CD4-positive, alpha-beta T cell (primary cell): Measurements from ENCODE around the gene TRERF1. TPM values are rescaled to one million over a fixed set of nuclear protein-coding genes. Genes with fewer than 3 reads are reported as not detected.

Experiments
- ATAC-seq: fragments of 200-7000 bp; cut with Tn5 transposase; one replicate; pipeline ENCODE4 v1.10.0; 2022; ENCODE audit warnings: mild to moderate bottlenecking; ENCODE audit not compliant: poor library complexity
- CTCF ChIA-PET: fragments of 350-600 bp; sonication (Branson Sonifier 250); formaldehyde crosslinking; loops from one replicate; lab custom pipeline; 2021; ENCODE audit warnings: antibody characterized with exemption, inconsistent platforms; lab: Charles Lee
- POLR2A ChIA-PET: fragments of 350-600 bp; sonication (Branson Sonifier 250); formaldehyde crosslinking; loops from one replicate; lab custom pipeline; 2021; ENCODE audit warnings: antibody characterized with exemption, inconsistent platforms; lab: Charles Lee
- DNase-seq, 14 experiments: peaks; one replicate each; pipeline ENCODE4 v3.0.0-alpha.2; 2013 to 2020; ENCODE audit warnings: mixed read lengths in 2 of 14
- H3K27ac ChIP-seq, 2 donors: one replicate each; pipeline versions ENCODE4 v1.5.1 to v1.7.0; 2013; ENCODE audit warnings: low read length in 2 of 2, low read depth in 1 of 2, mild to moderate bottlenecking in 1 of 2
- H3K27me3 ChIP-seq, 2 experiments: 1 replicate in 1 of 2; 2 replicates in 1 of 2; pipeline versions ENCODE4 v1.6.1 to v1.7.0; 2013; ENCODE audit warnings: low read length in 2 of 2, control low read depth in 1 of 2, mild to moderate bottlenecking in 1 of 2, moderate library complexity in 1 of 2; ENCODE audit not compliant: insufficient read depth in 2 of 2, control insufficient read depth in 1 of 2
- H3K36me3 ChIP-seq: one replicate; pipeline ENCODE4 v1.6.1; 2013; ENCODE audit warnings: low read length, control low read depth; ENCODE audit not compliant: insufficient read depth
- H3K4me1 ChIP-seq: one replicate; pipeline ENCODE4 v1.6.1; 2013; ENCODE audit warnings: low read length, control low read depth; ENCODE audit not compliant: insufficient read depth
- H3K4me3 ChIP-seq: one replicate; pipeline ENCODE4 v1.5.1; 2013; ENCODE audit warnings: mild to moderate bottlenecking, low read length, moderate library complexity
- H3K9me3 ChIP-seq, 2 experiments: 1 replicate in 1 of 2; 2 replicates in 1 of 2; pipeline versions ENCODE4 v1.6.1 to v1.7.0; 2013; ENCODE audit warnings: low read length in 2 of 2, mild to moderate bottlenecking in 2 of 2, control low read depth in 1 of 2, moderate library complexity in 1 of 2; ENCODE audit not compliant: control insufficient read depth in 1 of 2, insufficient read depth in 1 of 2
- H3K27ac Mint-ChIP-seq: one replicate; pipeline ENCODE4 v1.8.0; 2020; ENCODE audit warnings: mixed read lengths
- H3K27me3 Mint-ChIP-seq: one replicate; pipeline ENCODE4 v1.8.0; 2021; ENCODE audit warnings: mixed read lengths
- H3K36me3 Mint-ChIP-seq: one replicate; pipeline ENCODE4 v1.8.0; 2021; ENCODE audit warnings: low read depth, mixed read lengths
- H3K4me1 Mint-ChIP-seq: one replicate; pipeline ENCODE4 v1.8.0; 2021; ENCODE audit warnings: low read depth, mixed read lengths
- H3K4me3 Mint-ChIP-seq: one replicate; pipeline ENCODE4 v1.8.0; 2020; ENCODE audit warnings: mild to moderate bottlenecking, mixed read lengths
- H3K9me3 Mint-ChIP-seq: one replicate; pipeline ENCODE4 v1.8.0; 2020; ENCODE audit warnings: mixed read lengths
- intact Hi-C, 2 experiments: fragments of 100-400 bp; cut with DNase I in 1 of 2; cut with micrococcal nuclease in 1 of 2; formaldehyde crosslinking; loops; one replicate each; pipeline versions ENCODE4 v1.15.1 to v1.9.0; 2023 to 2025; cut with DNase I, micrococcal nuclease
- total RNA-seq, 174 experiments: library from RNA in 2 of 174; stranded (reverse) in 2 of 174; gene quantifications; one replicate each; pipeline ENCODE4 v1.2.3 and lab custom pipeline; 2021 to 2026
- TF ChIP-seq, protein P1 (sequence below): fragments of 200-600 bp; IDR thresholded peaks from one replicate; pipeline ENCODE4 v1.8.0; 2022; ENCODE audit warnings: antibody characterized with exemption, mild to moderate bottlenecking

The TRERF1 gene
- total RNA-seq, 2 experiments from 2014 or later: 31.0 to 31.7 TPM

DNA sequence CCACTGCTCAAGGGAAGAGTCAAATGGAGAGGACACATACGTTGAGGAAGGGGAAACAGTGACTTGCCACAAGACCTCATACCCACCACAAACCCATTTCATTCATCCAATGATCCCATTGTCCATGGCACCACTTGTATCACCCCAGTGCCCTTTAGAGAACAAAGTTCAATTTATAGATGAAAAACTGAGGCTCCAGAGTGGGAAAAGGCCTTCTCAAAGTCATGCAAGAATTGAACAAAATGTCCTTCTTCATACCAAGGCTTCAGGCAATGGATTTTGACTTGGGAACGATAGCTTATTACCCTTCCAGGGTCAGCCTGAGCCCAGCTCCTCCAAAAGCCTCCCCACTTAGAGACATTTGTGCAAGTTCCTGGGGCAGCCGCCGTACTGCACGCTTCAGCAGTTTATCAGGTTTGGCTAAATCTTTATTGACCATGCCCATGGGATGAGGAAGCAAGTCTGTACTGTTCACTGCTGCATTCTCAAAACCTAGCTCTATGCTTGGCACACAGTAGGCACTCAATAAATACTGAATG lies 186.8 kb downstream of the TRERF1 start:
- peaks cover 14% of the 10 kb centered on the region for H3K4me1 Mint-ChIP-seq
- Histone ChIP-seq H3K4me3 (no peak overlapping the region), H3K9me3 (no peaks in the 10 kb centered on the region), H3K27me3 (no peaks in the 10 kb centered on the region), H3K27ac (no peak overlapping the region), H3K4me1 (no peaks in the 10 kb centered on the region), H3K36me3 (peaks cover 42% of the 10 kb centered on the region)
- POLR2A ChIA-PET: no interaction called here
- DNase-seq (no peak), ATAC-seq (no peak)
- H3K4me3 Mint-ChIP-seq: no peak overlapping the region
- no peak overlapping the region for H3K27ac Mint-ChIP-seq
- no peaks in the 10 kb centered on the region for H3K9me3 Mint-ChIP-seq
- CTCF ChIA-PET: interaction anchor here (1.9 kb wide), 1 partner anchor 283 kb away, joined by 5 read pairs; no protein-coding TSS in a partner anchor
- no peaks in the 10 kb centered on the region for H3K27me3 Mint-ChIP-seq
- TF ChIP-seq, protein P1, sequence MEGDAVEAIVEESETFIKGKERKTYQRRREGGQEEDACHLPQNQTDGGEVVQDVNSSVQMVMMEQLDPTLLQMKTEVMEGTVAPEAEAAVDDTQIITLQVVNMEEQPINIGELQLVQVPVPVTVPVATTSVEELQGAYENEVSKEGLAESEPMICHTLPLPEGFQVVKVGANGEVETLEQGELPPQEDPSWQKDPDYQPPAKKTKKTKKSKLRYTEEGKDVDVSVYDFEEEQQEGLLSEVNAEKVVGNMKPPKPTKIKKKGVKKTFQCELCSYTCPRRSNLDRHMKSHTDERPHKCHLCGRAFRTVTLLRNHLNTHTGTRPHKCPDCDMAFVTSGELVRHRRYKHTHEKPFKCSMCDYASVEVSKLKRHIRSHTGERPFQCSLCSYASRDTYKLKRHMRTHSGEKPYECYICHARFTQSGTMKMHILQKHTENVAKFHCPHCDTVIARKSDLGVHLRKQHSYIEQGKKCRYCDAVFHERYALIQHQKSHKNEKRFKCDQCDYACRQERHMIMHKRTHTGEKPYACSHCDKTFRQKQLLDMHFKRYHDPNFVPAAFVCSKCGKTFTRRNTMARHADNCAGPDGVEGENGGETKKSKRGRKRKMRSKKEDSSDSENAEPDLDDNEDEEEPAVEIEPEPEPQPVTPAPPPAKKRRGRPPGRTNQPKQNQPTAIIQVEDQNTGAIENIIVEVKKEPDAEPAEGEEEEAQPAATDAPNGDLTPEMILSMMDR: no peak
- peaks cover 71% of the 10 kb centered on the region for H3K36me3 Mint-ChIP-seq
- intact Hi-C loops: no loop called here

DNA sequence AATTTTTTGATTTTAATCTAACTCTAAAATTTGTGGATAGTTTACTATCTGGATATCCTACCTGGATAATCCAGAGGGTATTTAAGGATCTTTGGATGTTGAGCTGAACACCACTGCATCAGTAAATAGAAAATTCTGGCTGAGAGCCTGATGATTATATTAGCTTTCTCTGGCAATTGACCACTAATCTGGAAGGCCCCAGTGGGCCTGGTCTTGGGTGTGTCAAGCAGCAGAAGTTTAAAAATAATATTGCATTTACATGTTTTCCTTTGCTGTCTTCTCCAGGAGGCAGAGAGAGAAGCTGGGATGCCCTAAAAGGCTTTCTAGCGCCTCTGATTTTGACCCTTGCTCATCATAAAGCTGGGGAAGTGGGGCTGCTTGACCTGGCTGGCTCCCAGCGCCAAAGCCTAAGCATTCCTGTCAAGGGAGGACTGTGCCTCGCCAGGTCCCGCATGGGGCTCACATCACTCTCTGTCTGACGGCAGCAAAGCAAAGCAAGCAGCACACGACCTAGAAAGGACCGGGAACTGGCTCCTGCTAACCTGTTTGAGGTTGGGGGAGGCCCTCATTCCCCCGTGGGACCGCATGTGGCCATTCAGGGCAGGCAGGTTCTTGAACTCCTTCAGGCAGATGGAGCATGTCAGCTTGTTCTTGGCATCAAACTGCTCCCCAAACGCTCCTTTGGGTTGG lies 187.4 kb downstream of the TRERF1 start:
- ATAC-seq (no peak), DNase-seq (no peak)
- H3K36me3 Mint-ChIP-seq: peaks cover 65% of the 10 kb centered on the region
- Histone ChIP-seq H3K9me3 (no peaks in the 10 kb centered on the region), H3K36me3 (peaks cover 37% of the 10 kb centered on the region), H3K27ac (no peak overlapping the region), H3K4me1 (no peaks in the 10 kb centered on the region), H3K27me3 (no peaks in the 10 kb centered on the region), H3K4me3 (no peak overlapping the region)
- CTCF ChIA-PET: interaction anchor here (1.9 kb wide), 1 partner anchor 283 kb away, joined by 5 read pairs; no protein-coding TSS in a partner anchor
- intact Hi-C loops: no loop called here
- no peak overlapping the region for H3K4me3 Mint-ChIP-seq
- peaks cover 8% of the 10 kb centered on the region for H3K4me1 Mint-ChIP-seq
- POLR2A ChIA-PET: no interaction called here
- no peak overlapping the region for H3K27ac Mint-ChIP-seq
- TF ChIP-seq, protein P1: no peak
- no peaks in the 10 kb centered on the region for H3K9me3 Mint-ChIP-seq
- no peaks in the 10 kb centered on the region for H3K27me3 Mint-ChIP-seq

DNA sequence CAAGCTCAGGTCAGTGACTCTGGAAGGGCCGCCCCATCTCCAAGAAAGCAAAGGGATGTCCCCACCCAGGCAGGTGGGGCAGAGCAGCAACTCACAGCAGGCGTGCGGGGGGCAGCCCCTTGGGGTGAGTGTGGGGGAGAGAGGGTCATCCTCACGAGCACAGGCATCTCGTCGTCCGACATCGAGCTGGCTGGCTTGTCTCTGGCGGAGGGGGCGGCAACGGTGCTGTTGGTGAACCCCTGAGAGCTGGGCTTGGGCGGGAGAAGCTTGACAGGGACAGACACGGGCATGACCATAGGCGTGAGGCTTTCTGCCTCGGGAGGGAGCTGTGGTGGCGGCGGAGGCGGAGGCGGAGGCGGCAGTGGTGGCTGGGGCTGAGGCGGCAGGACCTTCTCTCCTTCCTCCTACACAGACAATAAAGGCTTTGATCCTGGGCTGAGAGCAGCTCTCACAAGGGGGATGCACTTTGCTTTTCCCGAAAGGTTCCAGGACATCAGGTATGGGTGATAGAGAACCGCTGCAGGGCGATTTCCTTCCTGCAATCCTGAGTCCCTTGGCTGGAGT lies 188.5 kb downstream of the TRERF1 start:
- DNase-seq: no peak
- H3K4me3 Mint-ChIP-seq: no peak overlapping the region
- no peaks in the 10 kb centered on the region for H3K4me1 ChIP-seq

More for the DNA sequence above, 188.5 kb downstream of the TRERF1 start:
- intact Hi-C loops: loop anchor here in 1 of 2 experiments (2.0 kb wide), 1 partner anchor 36 kb away; no protein-coding TSS in a partner anchor
- CTCF ChIA-PET: interaction anchor here (4.6 kb wide), 1 partner anchor 284 kb away, joined by 44 read pairs; no protein-coding TSS in a partner anchor
- H3K36me3 Mint-ChIP-seq: peaks cover 66% of the 10 kb centered on the region
- no peak for ATAC-seq
- H3K27me3 Mint-ChIP-seq: no peaks in the 10 kb centered on the region
- no peaks in the 10 kb centered on the region for H3K9me3 Mint-ChIP-seq
- H3K27me3 ChIP-seq: no peaks in the 10 kb centered on the region
- no peak overlapping the region for H3K27ac Mint-ChIP-seq
- no peak overlapping the region for H3K4me3 ChIP-seq
- peaks cover 7% of the 10 kb centered on the region for H3K4me1 Mint-ChIP-seq
- H3K9me3 ChIP-seq: no peaks in the 10 kb centered on the region
- no peak overlapping the region for H3K27ac ChIP-seq
- H3K36me3 ChIP-seq: peaks cover 36% of the 10 kb centered on the region
- TF ChIP-seq, protein P1: no peak
- POLR2A ChIA-PET: no interaction called here
